NCI-H2107 (cell line): ENCODE data around the gene MYRIP.
"Not testable (repeated sequence)": the region's sequence is repeated elsewhere in the genome, so short reads cannot be mapped to it uniquely, and the experiment has no call there.

Experiments used
- DNase-seq: peaks from one replicate; lab custom pipeline; 2025; lab: John Stamatoyannopoulos, UW

MYRIP gene

GRCh38 chr3:40237889-40238571, 428.6 kb downstream of the MYRIP start:
- no peak for DNase-seq

GRCh38 chr3:40240921-40241320, 431.5 kb downstream of the MYRIP start:
- no peak for DNase-seq

GRCh38 chr3:40242216-40242615, 432.8 kb downstream of the MYRIP start:
- no peak for DNase-seq

GRCh38 chr3:40242638-40243037, 433.2 kb downstream of the MYRIP start:
- no peak for DNase-seq

GRCh38 chr3:40243056-40243455, 433.6 kb downstream of the MYRIP start:
- DNase-seq, result no peak

GRCh38 chr3:40247714-40248454, 438.5 kb downstream of the MYRIP start:
- DNase-seq, result no peak

GRCh38 chr3:40248591-40248990, 439.2 kb downstream of the MYRIP start:
- DNase-seq, result no peak

GRCh38 chr3:40249168-40249567, 439.8 kb downstream of the MYRIP start:
- no peak for DNase-seq

- DNase-seq, result no peak
Observed at GRCh38 chr3:40254491-40254890, 445.1 kb downstream of the MYRIP start.

- no peak for DNase-seq
Observed at GRCh38 chr3:40254891-40255290, 445.5 kb downstream of the MYRIP start.

GRCh38 chr3:40255532-40255931, 446.1 kb downstream of the MYRIP start:
- no peak for DNase-seq

- no peak for DNase-seq
Observed at GRCh38 chr3:40258064-40258463, 448.7 kb downstream of the MYRIP start.

GRCh38 chr3:40258555-40258954, 449.1 kb downstream of the MYRIP start:
- DNase-seq, result no peak

- DNase-seq, result no peak
Observed at GRCh38 chr3:40262331-40262730, 452.9 kb downstream of the MYRIP start.

- no peak for DNase-seq
Observed at GRCh38 chr3:40264451-40264850, 455.0 kb downstream of the MYRIP start.

- DNase-seq, result no peak
Observed at GRCh38 chr3:40265181-40265580, 455.8 kb downstream of the MYRIP start.

GRCh38 chr3:40267937-40268724, 458.7 kb downstream of the MYRIP start:
- no peak for DNase-seq

- DNase-seq, result no peak
Observed at GRCh38 chr3:40268802-40269524, 459.6 kb downstream of the MYRIP start.

GRCh38 chr3:40278791-40279190, 469.4 kb downstream of the MYRIP start:
- no peak for DNase-seq

- no peak for DNase-seq
Observed at GRCh38 chr3:40281995-40282394, 472.6 kb downstream of the MYRIP start.

- not testable (repeated sequence) for DNase-seq
Observed at GRCh38 chr3:40283057-40283456, 473.6 kb downstream of the MYRIP start.

- DNase-seq, result no peak
Observed at GRCh38 chr3:40287248-40287647, 477.8 kb downstream of the MYRIP start.
